Measurements from ENCODE around the gene ECM2. TPM values are rescaled to one million over a fixed set of nuclear protein-coding genes. Genes with fewer than 3 reads are reported as not detected.

Gene ECM2
- total and polyA plus RNA-seq, 2 of the 8 experiments (the other 6 are each of a cell fraction or from before 2014, with no cell fraction given): not detected

DNA sequence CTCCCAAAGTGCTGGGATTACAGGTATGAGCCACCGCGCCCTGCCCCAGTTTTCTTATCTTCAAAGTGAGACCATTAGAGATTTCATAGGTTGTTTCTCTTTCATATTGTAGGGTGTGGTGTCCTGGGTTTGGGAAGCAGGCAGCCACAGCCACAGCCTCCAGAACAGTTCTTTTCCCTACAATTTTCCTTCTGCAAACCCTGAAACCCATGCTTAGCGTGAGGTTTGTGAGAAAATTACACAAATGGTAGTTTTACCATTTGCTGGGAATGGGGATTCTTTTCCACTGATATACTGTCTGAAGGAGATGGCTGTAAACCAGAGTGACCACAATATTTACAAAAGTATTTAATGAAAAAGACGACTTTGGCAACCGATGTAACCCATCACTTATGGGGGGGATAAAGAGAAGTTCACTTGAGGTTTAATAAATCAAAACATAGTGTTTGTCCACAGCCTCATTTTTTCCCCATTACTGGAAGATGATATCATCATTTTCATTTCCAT is 26.7 kb upstream of the ECM2 start:
- Histone ChIP-seq H3K4me1 (replicated peaks in 1 of 4; ENCODE audit: control insufficient read depth in 3 of 4, insufficient read depth in 4 of 4, low read length in 3 of 4) (peaks cover 0 to 3% (median 0%) of the 10 kb centered on the region in 4 experiments; a peak in 4 of 7 replicates), H4K8ac (ENCODE audit: extremely low read depth, insufficient read depth, low read length) (no peak overlapping the region), H4K5ac (ENCODE audit: insufficient read length, low read depth, low read length) (no peak overlapping the region), H2BK5ac (ENCODE audit: low read depth, low read length) (no peak overlapping the region), H3K4ac (replicated peaks; ENCODE audit: insufficient read length, low read depth, low read length) (no peak overlapping the region), H3K36me3 (ENCODE audit: control insufficient read depth in 2 of 4, insufficient read depth in 4 of 4, low read length in 3 of 4) (no peaks in the 10 kb centered on the region), H3K79me2 (ENCODE audit: control insufficient read depth in 1 of 2, insufficient read depth in 2 of 2, low read length in 2 of 2) (no peaks in the 10 kb centered on the region), H3K18ac (ENCODE audit: extremely low read depth, low read length) (no peak overlapping the region), H3K56ac (replicated peaks; ENCODE audit: insufficient read length, low read depth, low read length) (no peak overlapping the region), H3K23me2 (ENCODE audit: low read depth, low read length) (no peaks in the 10 kb centered on the region), H2AFZ (ENCODE audit: low read length) (no peak overlapping the region), H2AK5ac (ENCODE audit: low read depth, low read length) (no peak overlapping the region), H3K23ac (ENCODE audit: insufficient read length) (no peak overlapping the region), H3K27ac (ENCODE audit: low read depth, low read length) (no peak overlapping the region), H4K20me1 (replicated peaks in 1 of 2; ENCODE audit: control insufficient read depth in 1 of 2, insufficient read depth in 2 of 2, low read length in 2 of 2) (no peaks in the 10 kb centered on the region), H4K91ac (replicated peaks; ENCODE audit: insufficient read length, low read length) (no peak overlapping the region), H2BK120ac (replicated peaks; ENCODE audit: low read depth, low read length) (no peak overlapping the region), H3K9ac (replicated peaks in 1 of 4; ENCODE audit: extremely low read depth in 1 of 4, low read depth in 3 of 4, low read length in 3 of 4) (no peak overlapping the region), H3K4me2 (ENCODE audit: insufficient read depth in 1 of 2, low read depth in 2 of 2, low read length in 2 of 2) (no peak overlapping the region), H2BK12ac (ENCODE audit: low read depth, low read length) (no peak overlapping the region), H3K14ac (ENCODE audit: insufficient read length) (no peak overlapping the region), H2BK20ac (ENCODE audit: low read length) (no peak overlapping the region), H3K27me3 (replicated peaks in 1 of 4; ENCODE audit: control insufficient read depth in 3 of 4, extremely low read depth in 1 of 4, insufficient read depth in 3 of 4, low read length in 3 of 4) (no peaks in the 10 kb centered on the region), H2BK15ac (ENCODE audit: low read length) (no peak overlapping the region), H3K4me3 (ENCODE audit: extremely low read depth in 1 of 4, insufficient read depth in 2 of 4, low read depth in 3 of 4, low read length in 4 of 4) (no peak overlapping the region), H3K79me1 (ENCODE audit: low read depth, low read length) (no peaks in the 10 kb centered on the region), H3K9me3 (ENCODE audit: insufficient read depth in 2 of 2, low read depth in 1 of 2, low read length in 1 of 2) (no peaks in the 10 kb centered on the region)
- CTCF ChIA-PET (ENCODE audit: partially characterized antibody): no interaction called here
- FAIRE-seq (no peak), DNase-seq (ENCODE audit: low read depth in 1 of 2, low spot score in 2 of 2) (no peak)
- POLR2A ChIA-PET (ENCODE audit: partially characterized antibody): no interaction called here
- WGBS, 2 experiments (ENCODE audit: extremely low coverage in 1 of 2, insufficient coverage in 1 of 2, insufficient read length in 1 of 2, insufficient replicate concordance in 2 of 2, low coverage in 1 of 2, low lambda C conversion rate in 2 of 2, missing lambda C conversion rate in 1 of 2): 95% methylated on average over 5 of the region's 5 CpGs; no CpG with 5 or more reads in 1 of the 2 experiments
- TF ChIP-seq RNF2 (IDR thresholded peaks at IDR 0.05; ENCODE audit: borderline replicate concordance, low read depth, low read length, missing control alignments, poor library complexity, severe bottlenecking) (no peak), SRF (IDR thresholded peaks at IDR 0.05; ENCODE audit: low read depth, low read length) (no peak), TCF12 (IDR thresholded peaks at IDR 0.05; ENCODE audit: low read depth, low read length) (no peak), KDM5A (IDR thresholded peaks at IDR 0.05; ENCODE audit: low read length) (no peak), TBP (IDR thresholded peaks at IDR 0.05; ENCODE audit: low read depth, low read length) (no peak), KDM1A (IDR thresholded peaks at IDR 0.05; ENCODE audit: borderline replicate concordance, low read length) (no peak), SIRT6 (IDR thresholded peaks at IDR 0.05; ENCODE audit: low read length) (no peak), CHD2 (IDR thresholded peaks at IDR 0.05; ENCODE audit: low read length) (no peak), HDAC2 (IDR thresholded peaks at IDR 0.05; ENCODE audit: borderline replicate concordance in 1 of 2, low read depth in 2 of 2, low read length in 2 of 2) (no peak)
- TF ChIP-seq, protein P1, sequence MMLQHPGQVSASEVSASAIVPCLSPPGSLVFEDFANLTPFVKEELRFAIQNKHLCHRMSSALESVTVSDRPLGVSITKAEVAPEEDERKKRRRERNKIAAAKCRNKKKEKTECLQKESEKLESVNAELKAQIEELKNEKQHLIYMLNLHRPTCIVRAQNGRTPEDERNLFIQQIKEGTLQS (IDR thresholded peaks at IDR 0.05; ENCODE audit: insufficient read depth, low read depth, low read length): no peak
